ENCODE data around the gene MFSD2B. TPM values are rescaled to one million over a fixed set of nuclear protein-coding genes. Genes with fewer than 3 reads are reported as not detected.

The MFSD2B gene
- total RNA-seq, 2 experiments from 2014 or later: 0.28 to 0.30 TPM

DNA sequence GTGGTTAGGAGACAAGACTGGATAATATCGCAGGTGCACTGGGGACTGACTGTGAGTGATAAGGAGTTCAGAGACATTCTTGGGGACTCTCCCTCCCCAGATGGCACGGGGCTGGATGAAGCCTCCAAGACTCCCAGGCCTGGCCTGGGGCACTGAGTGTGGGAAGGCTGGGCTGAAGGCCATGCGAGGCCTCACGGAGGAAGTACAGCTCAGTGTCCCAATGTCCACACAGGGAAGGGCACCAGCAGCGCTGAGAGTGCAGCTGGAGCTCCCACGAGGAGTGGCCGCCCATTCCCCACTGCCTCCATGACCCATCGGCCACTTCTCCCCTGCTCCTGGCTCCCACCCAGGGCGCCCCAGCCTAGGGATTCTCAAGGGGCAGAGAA lies 6.5 kb downstream of the MFSD2B start:
- intact Hi-C loops (cut with DNase I, micrococcal nuclease): no loop called here
- Mint-ChIP-seq H3K4me1 (ENCODE audit: low read depth) (no peaks in the 10 kb centered on the region), H3K36me3 (ENCODE audit: low read depth) (no peaks in the 10 kb centered on the region), H3K27me3 (peaks cover 26% of the 10 kb centered on the region), H3K27ac (no peak overlapping the region), H3K9me3 (no peaks in the 10 kb centered on the region), H3K4me3 (no peak overlapping the region)
- peaks cover 6 to 11% of the 10 kb centered on the region in 2 experiments for H3K27me3 ChIP-seq (ENCODE audit: control insufficient read depth in 1 of 2, insufficient read depth in 2 of 2, low read length in 2 of 2)
- POLR2A ChIA-PET: no interaction called here
- DNase-seq (no peak), ATAC-seq (ENCODE audit: poor library complexity) (no peak)
- H3K9me3 ChIP-seq (ENCODE audit: control insufficient read depth in 1 of 2, insufficient read depth in 1 of 2, low read length in 2 of 2): no peaks in the 10 kb centered on the region
- CTCF ChIA-PET: no interaction called here
- TF ChIP-seq, protein P1, sequence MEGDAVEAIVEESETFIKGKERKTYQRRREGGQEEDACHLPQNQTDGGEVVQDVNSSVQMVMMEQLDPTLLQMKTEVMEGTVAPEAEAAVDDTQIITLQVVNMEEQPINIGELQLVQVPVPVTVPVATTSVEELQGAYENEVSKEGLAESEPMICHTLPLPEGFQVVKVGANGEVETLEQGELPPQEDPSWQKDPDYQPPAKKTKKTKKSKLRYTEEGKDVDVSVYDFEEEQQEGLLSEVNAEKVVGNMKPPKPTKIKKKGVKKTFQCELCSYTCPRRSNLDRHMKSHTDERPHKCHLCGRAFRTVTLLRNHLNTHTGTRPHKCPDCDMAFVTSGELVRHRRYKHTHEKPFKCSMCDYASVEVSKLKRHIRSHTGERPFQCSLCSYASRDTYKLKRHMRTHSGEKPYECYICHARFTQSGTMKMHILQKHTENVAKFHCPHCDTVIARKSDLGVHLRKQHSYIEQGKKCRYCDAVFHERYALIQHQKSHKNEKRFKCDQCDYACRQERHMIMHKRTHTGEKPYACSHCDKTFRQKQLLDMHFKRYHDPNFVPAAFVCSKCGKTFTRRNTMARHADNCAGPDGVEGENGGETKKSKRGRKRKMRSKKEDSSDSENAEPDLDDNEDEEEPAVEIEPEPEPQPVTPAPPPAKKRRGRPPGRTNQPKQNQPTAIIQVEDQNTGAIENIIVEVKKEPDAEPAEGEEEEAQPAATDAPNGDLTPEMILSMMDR (IDR thresholded peaks at IDR 0.05): no peak
- no peaks in the 10 kb centered on the region for H3K4me1 ChIP-seq (ENCODE audit: insufficient read depth, low read length)
- no peaks in the 10 kb centered on the region for H3K36me3 ChIP-seq (ENCODE audit: insufficient read depth, low read length)
- no peak overlapping the region for H3K27ac ChIP-seq (ENCODE audit: low read depth in 1 of 2, low read length in 2 of 2)
- H3K4me3 ChIP-seq (ENCODE audit: low read length): no peak overlapping the region

DNA sequence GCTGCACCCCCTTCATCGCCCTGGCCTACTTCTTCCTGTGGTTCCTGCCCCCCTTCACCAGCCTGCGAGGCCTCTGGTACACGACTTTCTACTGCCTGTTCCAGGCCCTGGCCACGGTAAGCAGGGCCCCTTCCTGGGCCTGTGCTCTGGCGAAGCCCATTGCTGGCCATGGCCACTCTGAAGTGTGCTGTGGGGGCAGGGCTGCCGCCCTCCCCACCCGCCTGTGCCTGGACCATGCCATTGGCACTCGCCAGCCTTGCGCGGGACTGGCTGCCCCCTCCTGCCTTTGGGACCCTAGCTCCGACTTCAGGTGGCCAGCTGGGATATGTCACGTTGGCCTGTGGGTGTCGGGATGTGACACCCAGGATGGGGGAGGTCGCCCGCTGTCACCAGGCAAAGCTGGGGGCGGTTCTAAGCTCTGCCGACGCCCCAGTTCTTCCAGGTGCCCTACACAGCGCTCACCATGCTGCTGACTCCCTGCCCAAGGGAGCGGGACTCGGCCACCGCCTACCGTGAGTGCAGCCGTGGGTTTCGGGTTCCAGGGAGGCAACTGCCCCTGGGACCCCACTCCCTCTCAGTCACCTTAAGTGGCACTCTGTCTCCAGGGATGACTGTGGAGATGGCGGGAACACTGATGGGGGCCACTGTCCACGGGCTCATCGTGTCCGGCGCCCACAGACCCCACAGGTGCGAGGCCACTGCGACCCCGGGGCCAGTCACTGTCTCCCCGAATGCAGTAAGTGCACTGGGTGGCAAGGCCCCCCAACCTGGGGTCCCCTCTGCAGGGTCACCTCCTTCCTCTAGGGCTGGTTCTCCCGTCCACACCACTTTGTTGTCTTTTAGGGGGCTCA lies 7.2 kb downstream of the MFSD2B start:
- H3K36me3 ChIP-seq (ENCODE audit: insufficient read depth, low read length): no peaks in the 10 kb centered on the region
- H3K27ac ChIP-seq (ENCODE audit: low read depth in 1 of 2, low read length in 2 of 2): no peak overlapping the region
- DNase-seq (no peak), ATAC-seq (ENCODE audit: poor library complexity) (no peak)
- CTCF ChIA-PET: no interaction called here
- H3K9me3 ChIP-seq (ENCODE audit: control insufficient read depth in 1 of 2, insufficient read depth in 1 of 2, low read length in 2 of 2): no peaks in the 10 kb centered on the region
- no peak overlapping the region for H3K27ac Mint-ChIP-seq
- H3K36me3 Mint-ChIP-seq (ENCODE audit: low read depth): peaks cover 3% of the 10 kb centered on the region
- H3K4me1 Mint-ChIP-seq (ENCODE audit: low read depth): no peaks in the 10 kb centered on the region
- TF ChIP-seq, protein P1 (IDR thresholded peaks at IDR 0.05): no peak
- POLR2A ChIA-PET: no interaction called here
- peaks cover 0 to 5% of the 10 kb centered on the region in 2 experiments for H3K27me3 ChIP-seq (ENCODE audit: control insufficient read depth in 1 of 2, insufficient read depth in 2 of 2, low read length in 2 of 2)
- peaks cover 19% of the 10 kb centered on the region for H3K27me3 Mint-ChIP-seq
- H3K9me3 Mint-ChIP-seq: no peaks in the 10 kb centered on the region
- intact Hi-C loops (cut with DNase I, micrococcal nuclease): no loop called here
- H3K4me1 ChIP-seq (ENCODE audit: insufficient read depth, low read length): no peaks in the 10 kb centered on the region
- H3K4me3 ChIP-seq (ENCODE audit: low read length): no peak overlapping the region
- H3K4me3 Mint-ChIP-seq: no peak overlapping the region

DNA sequence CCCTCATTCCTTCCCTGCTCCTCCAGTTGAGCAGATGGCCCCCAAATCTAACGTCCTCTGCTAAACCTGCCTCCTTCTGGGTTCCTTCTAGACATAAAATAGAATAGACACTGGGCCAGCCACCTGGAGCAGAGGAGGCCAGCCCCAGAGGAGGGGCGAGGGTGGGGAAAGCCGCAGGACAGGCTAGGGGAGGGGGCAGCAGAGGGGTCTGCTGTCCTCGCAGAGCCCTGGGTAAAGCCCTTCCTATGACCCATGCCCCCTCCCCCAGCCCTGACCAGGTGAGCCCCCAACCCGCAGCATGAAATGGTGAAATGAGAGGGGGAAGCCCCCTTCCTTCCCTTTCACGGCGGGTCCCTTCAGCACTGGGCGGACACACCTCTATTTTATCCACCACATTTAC lies 7.8 kb downstream of the MFSD2B start:
- intact Hi-C loops (cut with DNase I, micrococcal nuclease): no loop called here
- no peaks in the 10 kb centered on the region for H3K4me1 ChIP-seq (ENCODE audit: insufficient read depth, low read length)
- Mint-ChIP-seq H3K4me3 (no peak overlapping the region), H3K9me3 (no peaks in the 10 kb centered on the region), H3K36me3 (ENCODE audit: low read depth) (peaks cover 8% of the 10 kb centered on the region), H3K4me1 (ENCODE audit: low read depth) (no peaks in the 10 kb centered on the region), H3K27me3 (peaks cover 13% of the 10 kb centered on the region), H3K27ac (no peak overlapping the region)
- peaks cover 3% of the 10 kb centered on the region for H3K36me3 ChIP-seq (ENCODE audit: insufficient read depth, low read length)
- no peak overlapping the region for H3K27ac ChIP-seq (ENCODE audit: low read depth in 1 of 2, low read length in 2 of 2)
- no peak for DNase-seq
- ChIA-PET POLR2A (no interaction called here), CTCF (no interaction called here)
- no peaks in the 10 kb centered on the region for H3K9me3 ChIP-seq (ENCODE audit: control insufficient read depth in 1 of 2, insufficient read depth in 1 of 2, low read length in 2 of 2)
- no peaks in the 10 kb centered on the region for H3K27me3 ChIP-seq (ENCODE audit: control insufficient read depth in 1 of 2, insufficient read depth in 2 of 2, low read length in 2 of 2)
- TF ChIP-seq, protein P1 (IDR thresholded peaks at IDR 0.05): no peak
- no peak for ATAC-seq (ENCODE audit: poor library complexity)
- no peak overlapping the region for H3K4me3 ChIP-seq (ENCODE audit: low read length)
